Activated naive CD4-positive, alpha-beta T cell treated with anti-CD3 and anti-CD28 coated beads, Interleukin-2, amount 10 ng/mL, durations not matched to agents 7 days and 5 days (primary cell): ENCODE measurements around the gene NTSR1.

Source experiments
- CTCF ChIA-PET: fragments of 350-600 bp; sonication (Branson Sonifier 250); formaldehyde crosslinking; loops from one replicate; lab custom pipeline; 2021; ENCODE audit warnings: antibody characterized with exemption; lab: Charles Lee
- DNase-seq: peaks from one replicate; pipeline ENCODE4 v3.0.0-alpha.2; 2020
- H3K27ac Mint-ChIP-seq: one replicate; pipeline ENCODE4 v1.8.0; 2021; ENCODE audit warnings: mild to moderate bottlenecking, moderate library complexity, mixed read lengths
- H3K27me3 Mint-ChIP-seq: one replicate; pipeline ENCODE4 v1.8.0; 2021; ENCODE audit warnings: mild to moderate bottlenecking, mixed read lengths
- H3K36me3 Mint-ChIP-seq: one replicate; pipeline ENCODE4 v1.8.0; 2021; ENCODE audit warnings: mixed read lengths
- H3K4me1 Mint-ChIP-seq: one replicate; pipeline ENCODE4 v1.8.0; 2021; ENCODE audit warnings: mixed read lengths
- H3K4me3 Mint-ChIP-seq: one replicate; pipeline ENCODE4 v1.8.0; 2021; ENCODE audit warnings: mild to moderate bottlenecking, moderate library complexity, mixed read lengths
- H3K9me3 Mint-ChIP-seq: one replicate; pipeline ENCODE4 v1.8.0; 2021; ENCODE audit warnings: mixed read lengths

NTSR1 gene

GRCh38 chr20:62725596-62726268 lies 17.1 kb downstream of the NTSR1 start:
- peaks cover 90% of the 10 kb centered on the region for H3K27me3 Mint-ChIP-seq
- no peak overlapping the region for H3K27ac Mint-ChIP-seq
- peaks cover 31% of the 10 kb centered on the region for H3K4me1 Mint-ChIP-seq
- CTCF ChIA-PET = no interaction called here
- DNase-seq = no peak
- no peak overlapping the region for H3K4me3 Mint-ChIP-seq
- H3K9me3 Mint-ChIP-seq = peaks cover 10% of the 10 kb centered on the region
- H3K36me3 Mint-ChIP-seq = peaks cover 11% of the 10 kb centered on the region

GRCh38 chr20:62726276-62726675 lies 17.6 kb downstream of the NTSR1 start:
- Mint-ChIP-seq H3K27me3 (peaks cover 93% of the 10 kb centered on the region), H3K27ac (no peak overlapping the region), H3K9me3 (peaks cover 8% of the 10 kb centered on the region), H3K36me3 (peaks cover 11% of the 10 kb centered on the region), H3K4me3 (no peak overlapping the region), H3K4me1 (peaks cover 31% of the 10 kb centered on the region)
- no peak for DNase-seq
- CTCF ChIA-PET = no interaction called here

GRCh38 chr20:62726716-62727583 lies 18.3 kb downstream of the NTSR1 start:
- DNase-seq = no peak
- H3K9me3 Mint-ChIP-seq = peaks cover 2% of the 10 kb centered on the region
- H3K36me3 Mint-ChIP-seq = peaks cover 5% of the 10 kb centered on the region
- H3K4me3 Mint-ChIP-seq = no peak overlapping the region
- H3K27me3 Mint-ChIP-seq = peaks cover 90% of the 10 kb centered on the region
- H3K4me1 Mint-ChIP-seq = peaks cover 27% of the 10 kb centered on the region
- CTCF ChIA-PET = no interaction called here
- H3K27ac Mint-ChIP-seq = no peak overlapping the region

- Mint-ChIP-seq H3K9me3 (no peaks in the 10 kb centered on the region), H3K4me3 (no peak overlapping the region), H3K27me3 (peaks cover 88% of the 10 kb centered on the region), H3K27ac (no peak overlapping the region), H3K36me3 (peaks cover under 1% of the 10 kb centered on the region), H3K4me1 (peaks cover 33% of the 10 kb centered on the region)
- CTCF ChIA-PET = no interaction called here
- DNase-seq = no peak
Observed at GRCh38 chr20:62727584-62728027, 19.0 kb downstream of the NTSR1 start.

GRCh38 chr20:62728028-62728780 lies 19.6 kb downstream of the NTSR1 start:
- H3K36me3 Mint-ChIP-seq = no peaks in the 10 kb centered on the region
- CTCF ChIA-PET = interaction anchor here (1.4 kb wide), 1 partner anchor 64 kb away, joined by 3 read pairs; no protein-coding TSS in a partner anchor
- DNase-seq = peak; percentile 46
- no peak overlapping the region for H3K4me3 Mint-ChIP-seq
- H3K27me3 Mint-ChIP-seq = peaks cover 91% of the 10 kb centered on the region
- H3K9me3 Mint-ChIP-seq = no peaks in the 10 kb centered on the region
- peaks cover 39% of the 10 kb centered on the region for H3K4me1 Mint-ChIP-seq
- H3K27ac Mint-ChIP-seq = peak overlapping the region; percentile 76

- no peak for DNase-seq
- CTCF ChIA-PET = interaction anchor here (1.4 kb wide), 1 partner anchor 63 kb away, joined by 3 read pairs; no protein-coding TSS in a partner anchor
- H3K4me3 Mint-ChIP-seq = no peak overlapping the region
Observed at GRCh38 chr20:62728781-62729300, 20.2 kb downstream of the NTSR1 start.

GRCh38 chr20:62730481-62730880 lies 21.8 kb downstream of the NTSR1 start:
- peaks cover 49% of the 10 kb centered on the region for H3K4me1 Mint-ChIP-seq
- CTCF ChIA-PET = no interaction called here

More at GRCh38 chr20:62728781-62729300, 20.2 kb downstream of the NTSR1 start:
- H3K36me3 Mint-ChIP-seq = no peaks in the 10 kb centered on the region
- H3K27ac Mint-ChIP-seq = peak overlapping the region; percentile 76
- no peaks in the 10 kb centered on the region for H3K9me3 Mint-ChIP-seq
- H3K27me3 Mint-ChIP-seq = peaks cover 91% of the 10 kb centered on the region
- H3K4me1 Mint-ChIP-seq = peaks cover 44% of the 10 kb centered on the region

GRCh38 chr20:62732031-62732760 lies 23.6 kb downstream of the NTSR1 start:
- DNase-seq = peak; percentile 14
- Mint-ChIP-seq H3K36me3 (no peaks in the 10 kb centered on the region), H3K27ac (peak overlapping the region; percentile 69)

More at GRCh38 chr20:62730481-62730880, 21.8 kb downstream of the NTSR1 start:
- Mint-ChIP-seq H3K27ac (no peak overlapping the region), H3K4me3 (no peak overlapping the region), H3K9me3 (no peaks in the 10 kb centered on the region), H3K36me3 (no peaks in the 10 kb centered on the region), H3K27me3 (peaks cover 91% of the 10 kb centered on the region)
- peak; percentile 8 for DNase-seq

GRCh38 chr20:62732842-62733525 lies 24.3 kb downstream of the NTSR1 start:
- no peaks in the 10 kb centered on the region for H3K36me3 Mint-ChIP-seq
- peak; percentile 16 for DNase-seq
- H3K9me3 Mint-ChIP-seq = no peaks in the 10 kb centered on the region
- CTCF ChIA-PET = no interaction called here
- peaks cover 85% of the 10 kb centered on the region for H3K27me3 Mint-ChIP-seq
- peaks cover 48% of the 10 kb centered on the region for H3K4me1 Mint-ChIP-seq
- peak overlapping the region; percentile 69 for H3K27ac Mint-ChIP-seq
- H3K4me3 Mint-ChIP-seq = no peak overlapping the region

More at GRCh38 chr20:62732031-62732760, 23.6 kb downstream of the NTSR1 start:
- CTCF ChIA-PET = interaction anchor here (0.7 kb wide), 1 partner anchor 33 kb away, joined by 3 read pairs; no protein-coding TSS in a partner anchor
- no peaks in the 10 kb centered on the region for H3K9me3 Mint-ChIP-seq
- peaks cover 89% of the 10 kb centered on the region for H3K27me3 Mint-ChIP-seq
- peaks cover 53% of the 10 kb centered on the region for H3K4me1 Mint-ChIP-seq
- no peak overlapping the region for H3K4me3 Mint-ChIP-seq

- CTCF ChIA-PET = no interaction called here
- Mint-ChIP-seq H3K27me3 (peaks cover 85% of the 10 kb centered on the region), H3K36me3 (no peaks in the 10 kb centered on the region), H3K4me1 (peaks cover 47% of the 10 kb centered on the region), H3K4me3 (no peak overlapping the region), H3K27ac (no peak overlapping the region), H3K9me3 (no peaks in the 10 kb centered on the region)
- DNase-seq = no peak
Observed at GRCh38 chr20:62733526-62733842, 24.8 kb downstream of the NTSR1 start.

- Mint-ChIP-seq H3K27me3 (peaks cover 84% of the 10 kb centered on the region), H3K27ac (no peak overlapping the region), H3K4me3 (no peak overlapping the region), H3K4me1 (peaks cover 47% of the 10 kb centered on the region), H3K36me3 (no peaks in the 10 kb centered on the region), H3K9me3 (no peaks in the 10 kb centered on the region)
- CTCF ChIA-PET = no interaction called here
- DNase-seq = peak; percentile 14
Observed at GRCh38 chr20:62733891-62734290, 25.3 kb downstream of the NTSR1 start.

- Mint-ChIP-seq H3K36me3 (no peaks in the 10 kb centered on the region), H3K27ac (no peak overlapping the region), H3K27me3 (peaks cover 81% of the 10 kb centered on the region), H3K9me3 (no peaks in the 10 kb centered on the region), H3K4me1 (peaks cover 48% of the 10 kb centered on the region), H3K4me3 (no peak overlapping the region)
- CTCF ChIA-PET = interaction anchor here (1.0 kb wide), 1 partner anchor 57 kb away, joined by 3 read pairs; no protein-coding TSS in a partner anchor
- peak; percentile 16 for DNase-seq
Observed at GRCh38 chr20:62734326-62734725, 25.7 kb downstream of the NTSR1 start.

- Mint-ChIP-seq H3K27ac (no peak overlapping the region), H3K4me3 (no peak overlapping the region)
- CTCF ChIA-PET = interaction anchor here (1.0 kb wide), 1 partner anchor 56 kb away, joined by 3 read pairs; no protein-coding TSS in a partner anchor
Observed at GRCh38 chr20:62734881-62735280, 26.2 kb downstream of the NTSR1 start.

More at GRCh38 chr20:62734881-62735280, 26.2 kb downstream of the NTSR1 start:
- peak; percentile 16 for DNase-seq
- H3K9me3 Mint-ChIP-seq = no peaks in the 10 kb centered on the region
- peaks cover 84% of the 10 kb centered on the region for H3K27me3 Mint-ChIP-seq
- peaks cover 53% of the 10 kb centered on the region for H3K4me1 Mint-ChIP-seq
- no peaks in the 10 kb centered on the region for H3K36me3 Mint-ChIP-seq
